Keratinocyte (primary cell): Measurements from ENCODE around the gene ARSK.

ENCODE experiments used
- EZH2 ChIP-seq: IDR thresholded peaks from one replicate; pipeline ENCODE4 v1.6.1; 2012; ENCODE audit warnings: inconsistent platforms, mild to moderate bottlenecking, low read length, moderate library complexity
- TF ChIP-seq, protein P1 (sequence below), 3 experiments: IDR thresholded peaks in 1 of 3; conservative IDR thresholded peaks in 1 of 3; optimal IDR thresholded peaks in 1 of 3; 2 replicates in 2 of 3; 3 replicates in 1 of 3; pipeline versions ENCODE3 to v1.5.1; 2011; ENCODE audit warnings: low read length in 3 of 3, mild to moderate bottlenecking in 3 of 3, moderate library complexity in 2 of 3, control low read depth in 1 of 3, inconsistent platforms in 1 of 3; ENCODE audit not compliant: insufficient read depth in 2 of 3; ENCODE audit errors: extremely low read depth in 1 of 3

- no peak for TF ChIP-seq EZH2
- TF ChIP-seq, protein P1, sequence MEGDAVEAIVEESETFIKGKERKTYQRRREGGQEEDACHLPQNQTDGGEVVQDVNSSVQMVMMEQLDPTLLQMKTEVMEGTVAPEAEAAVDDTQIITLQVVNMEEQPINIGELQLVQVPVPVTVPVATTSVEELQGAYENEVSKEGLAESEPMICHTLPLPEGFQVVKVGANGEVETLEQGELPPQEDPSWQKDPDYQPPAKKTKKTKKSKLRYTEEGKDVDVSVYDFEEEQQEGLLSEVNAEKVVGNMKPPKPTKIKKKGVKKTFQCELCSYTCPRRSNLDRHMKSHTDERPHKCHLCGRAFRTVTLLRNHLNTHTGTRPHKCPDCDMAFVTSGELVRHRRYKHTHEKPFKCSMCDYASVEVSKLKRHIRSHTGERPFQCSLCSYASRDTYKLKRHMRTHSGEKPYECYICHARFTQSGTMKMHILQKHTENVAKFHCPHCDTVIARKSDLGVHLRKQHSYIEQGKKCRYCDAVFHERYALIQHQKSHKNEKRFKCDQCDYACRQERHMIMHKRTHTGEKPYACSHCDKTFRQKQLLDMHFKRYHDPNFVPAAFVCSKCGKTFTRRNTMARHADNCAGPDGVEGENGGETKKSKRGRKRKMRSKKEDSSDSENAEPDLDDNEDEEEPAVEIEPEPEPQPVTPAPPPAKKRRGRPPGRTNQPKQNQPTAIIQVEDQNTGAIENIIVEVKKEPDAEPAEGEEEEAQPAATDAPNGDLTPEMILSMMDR (optimal IDR thresholded peaks at IDR 0.05 in 1 of 3, IDR thresholded peaks at IDR 0.05 in 1 of 3, conservative IDR thresholded peaks at IDR 0.05 in 1 of 3; ENCODE audit: extremely low read depth in 1 of 3, insufficient read depth in 2 of 3, low read length in 3 of 3) = no peak
Observed at GRCh38 chr5:95611396-95611795, 56.5 kb downstream of the ARSK start.
